IMR-90 (cell line): Measurements from ENCODE around the gene BTBD10.

Source experiments
- MAZ ChIP-seq: IDR thresholded peaks from 2 replicates; pipeline ENCODE4 v1.6.1; 2012; ENCODE audit warnings: low read depth, mild to moderate bottlenecking, low read length, improper control_type of control experiment, moderate library complexity, borderline replicate concordance
- RAD21 ChIP-seq: IDR thresholded peaks from 2 replicates; pipeline ENCODE4 v1.6.1; 2012; ENCODE audit warnings: low read length, improper control_type of control experiment
- TF ChIP-seq, protein P1 (sequence below): conservative IDR thresholded peaks from 2 replicates; pipeline ENCODE4 v1.5.1; 2012; ENCODE audit warnings: mild to moderate bottlenecking, low read depth, low read length, improper control_type of control experiment

DNA sequence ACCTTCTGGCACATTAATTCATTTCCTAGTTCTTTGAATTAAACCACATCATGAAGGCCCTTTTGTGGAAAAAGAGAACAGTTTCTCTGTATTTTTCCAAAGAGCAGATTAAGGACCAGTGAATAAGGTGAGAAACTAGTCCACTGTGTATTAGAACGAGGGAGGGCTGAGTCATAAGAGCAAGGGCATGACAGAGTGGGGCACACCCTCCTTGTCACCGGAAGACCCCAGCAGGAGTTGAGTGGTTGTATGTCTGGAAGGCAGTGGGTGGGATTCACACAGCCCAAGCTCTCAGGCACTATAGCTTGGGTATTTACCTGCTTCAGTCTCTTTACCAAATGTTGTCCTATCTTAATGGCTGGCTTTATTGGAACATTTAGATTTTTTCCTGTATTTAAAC is 98.6 kb downstream of the BTBD10 start:
- TF ChIP-seq, protein P1, sequence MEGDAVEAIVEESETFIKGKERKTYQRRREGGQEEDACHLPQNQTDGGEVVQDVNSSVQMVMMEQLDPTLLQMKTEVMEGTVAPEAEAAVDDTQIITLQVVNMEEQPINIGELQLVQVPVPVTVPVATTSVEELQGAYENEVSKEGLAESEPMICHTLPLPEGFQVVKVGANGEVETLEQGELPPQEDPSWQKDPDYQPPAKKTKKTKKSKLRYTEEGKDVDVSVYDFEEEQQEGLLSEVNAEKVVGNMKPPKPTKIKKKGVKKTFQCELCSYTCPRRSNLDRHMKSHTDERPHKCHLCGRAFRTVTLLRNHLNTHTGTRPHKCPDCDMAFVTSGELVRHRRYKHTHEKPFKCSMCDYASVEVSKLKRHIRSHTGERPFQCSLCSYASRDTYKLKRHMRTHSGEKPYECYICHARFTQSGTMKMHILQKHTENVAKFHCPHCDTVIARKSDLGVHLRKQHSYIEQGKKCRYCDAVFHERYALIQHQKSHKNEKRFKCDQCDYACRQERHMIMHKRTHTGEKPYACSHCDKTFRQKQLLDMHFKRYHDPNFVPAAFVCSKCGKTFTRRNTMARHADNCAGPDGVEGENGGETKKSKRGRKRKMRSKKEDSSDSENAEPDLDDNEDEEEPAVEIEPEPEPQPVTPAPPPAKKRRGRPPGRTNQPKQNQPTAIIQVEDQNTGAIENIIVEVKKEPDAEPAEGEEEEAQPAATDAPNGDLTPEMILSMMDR: no peak
- no peak for TF ChIP-seq MAZ
- TF ChIP-seq RAD21: no peak
